Gastrocnemius medialis (tissue), 4 donors: ENCODE measurements around the gene TMEM255B. TPM values are rescaled to one million over a fixed set of nuclear protein-coding genes. Genes with fewer than 3 reads are reported as not detected.
A peak's percentile ranks its signal among the peaks of the same experiment; 100 is the strongest.
"Not testable (repeated sequence)": the region's sequence is repeated elsewhere in the genome, so short reads cannot be mapped to it uniquely, and the experiment has no call there.

Source experiments
- ATAC-seq, 2 donors: fragments of 150-250 bp; one replicate each; pipeline ENCODE4 v1.9.1; 2016
- DNase-seq, 2 donors: peaks; one replicate each; pipeline ENCODE4 v3.0.0-alpha.2; 2019
- H3K27ac ChIP-seq, 4 donors: fragments of 200-600 bp; sonication (generic); 1 replicate in 1 of 4; 2 replicates in 3 of 4; pipeline ENCODE4 v1.5.1; 2016 to 2018; ENCODE audit warnings: mild to moderate bottlenecking in 2 of 4, moderate library complexity in 1 of 4
- H3K27me3 ChIP-seq, 3 donors: fragments of 200-600 bp; sonication (generic) in 2 of 3; 1 replicate in 1 of 3; 2 replicates in 2 of 3; pipeline versions ENCODE4 v1.5.1 to v1.6.0; 2016 to 2019; ENCODE audit warnings: mild to moderate bottlenecking in 1 of 3, moderate library complexity in 1 of 3
- H3K36me3 ChIP-seq, 2 donors: fragments of 200-600 bp; sonication (generic) in 1 of 2; one replicate each; pipeline ENCODE4 v1.5.1; 2017 to 2018
- H3K4me1 ChIP-seq, 2 donors: fragments of 200-600 bp; sonication (generic) in 1 of 2; one replicate each; pipeline ENCODE4 v1.5.1; 2016 to 2017; ENCODE audit warnings: mild to moderate bottlenecking in 2 of 2
- H3K4me3 ChIP-seq, 4 donors: fragments of 200-600 bp; sonication (generic) in 3 of 4; 1 replicate in 1 of 4; 2 replicates in 3 of 4; pipeline ENCODE4 v1.5.1; 2016 to 2019; ENCODE audit warnings: mild to moderate bottlenecking in 2 of 4
- H3K9me3 ChIP-seq, 3 donors: fragments of 200-600 bp; sonication (generic) in 2 of 3; 1 replicate in 1 of 3; 2 replicates in 2 of 3; pipeline ENCODE4 v1.5.1; 2016 to 2019
- CTCF ChIP-seq, 5 experiments: fragments of 450-650 bp in 3 of 5; fragments of 200-600 bp in 2 of 5; sonication (generic) in 2 of 5; IDR thresholded peaks in 4 of 5; conservative IDR thresholded peaks in 1 of 5; 1 replicate in 4 of 5; 2 replicates in 1 of 5; pipeline ENCODE4 v1.5.1; 2016 to 2019; ENCODE audit warnings: antibody characterized with exemption in 5 of 5, mild to moderate bottlenecking in 3 of 5, moderate library complexity in 3 of 5
- POLR2A ChIP-seq, 2 donors: fragments of 450-650 bp; IDR thresholded peaks; one replicate each; pipeline ENCODE4 v1.6.1; 2017; ENCODE audit warnings: antibody characterized with exemption in 2 of 2, mild to moderate bottlenecking in 2 of 2, moderate library complexity in 2 of 2
- in situ Hi-C, 4 donors: fragments of 200-750 bp; cut with MboI; loops; one replicate each; pipeline versions ENCODE4 v1.15.0 to v1.8.0; 2017; ENCODE audit warnings: low sequenced_read_pairs in 4 of 4
- intact Hi-C: fragments of 100-400 bp; cut with DNase I; formaldehyde crosslinking; loops from one replicate; pipeline ENCODE4 v1.15.1; 2023; ENCODE audit warnings: low total_unique reads
- total RNA-seq, 4 donors: library from RNA; depleted of rRNA; stranded (reverse); fragments of >200 nt; gene quantifications; one replicate each; pipeline versions ENCODE4 v1.1.0 to v1.2.3, GENCODE V29; 2016

TMEM255B gene
- total RNA-seq, 4 donors from 2014 or later, result 0.36 to 1.8 (median 0.59) TPM

DNA sequence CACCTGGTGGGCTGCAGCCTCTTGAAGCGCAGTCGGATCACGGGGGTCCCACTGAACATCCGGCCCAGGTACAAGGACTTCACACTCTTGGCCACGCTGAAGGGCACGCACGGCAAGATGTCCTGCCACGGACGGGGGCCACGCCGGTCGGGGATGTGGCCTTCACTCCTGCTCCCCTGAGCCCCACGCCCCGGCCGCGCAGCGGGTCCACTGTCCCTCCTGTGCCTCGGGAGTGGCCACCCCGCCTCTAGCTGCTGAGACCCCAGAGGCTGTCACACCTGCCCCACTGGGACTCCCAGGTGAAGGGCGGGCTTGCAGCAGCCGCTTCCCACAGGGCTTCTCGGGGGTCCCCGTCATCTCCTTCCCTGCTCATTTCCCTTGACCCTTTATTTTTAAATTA lies 73.6 kb downstream of the TMEM255B start:
- TF ChIP-seq POLR2A (IDR thresholded peaks at IDR 0.05) (no peak), CTCF (IDR thresholded peaks at IDR 0.05 in 4 of 5, conservative IDR thresholded peaks at IDR 0.05 in 1 of 5) (no peak)
- H3K4me1 ChIP-seq, result peaks cover 9 to 10% of the 10 kb centered on the region in 2 donors
- DNase-seq (no peak), ATAC-seq (no peak)
- H3K27me3 ChIP-seq, result no peaks in the 10 kb centered on the region
- in situ Hi-C loops (no loop called here), intact Hi-C loops (loop anchor here (10.0 kb wide), 1 partner anchor 302 kb away; the partner anchor contains the start of gene RASA3)
- H3K27ac ChIP-seq, result peak overlapping the region in 3 of 4 donors; percentile 27 to 60 (median 33)
- H3K9me3 ChIP-seq, result no peaks in the 10 kb centered on the region
- peaks cover 0 to 43% of the 10 kb centered on the region in 2 donors for H3K36me3 ChIP-seq
- H3K4me3 ChIP-seq, result no peak overlapping the region

- no peak overlapping the region for H3K4me3 ChIP-seq
- DNase-seq, result no peak
- intact Hi-C loops (loop anchor here (10.0 kb wide), 1 partner anchor 302 kb away; the partner anchor contains the start of gene RASA3), in situ Hi-C loops (no loop called here)
- no peak for ATAC-seq
- no peaks in the 10 kb centered on the region for H3K27me3 ChIP-seq
- peaks cover 0 to 36% of the 10 kb centered on the region in 2 donors for H3K36me3 ChIP-seq
- TF ChIP-seq CTCF (IDR thresholded peaks at IDR 0.05 in 4 of 5, conservative IDR thresholded peaks at IDR 0.05 in 1 of 5) (no peak), POLR2A (IDR thresholded peaks at IDR 0.05) (no peak)
- H3K4me1 ChIP-seq, result peaks cover 14% of the 10 kb centered on the region in 2 donors
- H3K9me3 ChIP-seq, result no peaks in the 10 kb centered on the region
- peak overlapping the region in 1 of 4 donors; percentile 27 for H3K27ac ChIP-seq
Observed at GRCh38 chr13:113833111-113833830, 74.2 kb downstream of the TMEM255B start.

DNA sequence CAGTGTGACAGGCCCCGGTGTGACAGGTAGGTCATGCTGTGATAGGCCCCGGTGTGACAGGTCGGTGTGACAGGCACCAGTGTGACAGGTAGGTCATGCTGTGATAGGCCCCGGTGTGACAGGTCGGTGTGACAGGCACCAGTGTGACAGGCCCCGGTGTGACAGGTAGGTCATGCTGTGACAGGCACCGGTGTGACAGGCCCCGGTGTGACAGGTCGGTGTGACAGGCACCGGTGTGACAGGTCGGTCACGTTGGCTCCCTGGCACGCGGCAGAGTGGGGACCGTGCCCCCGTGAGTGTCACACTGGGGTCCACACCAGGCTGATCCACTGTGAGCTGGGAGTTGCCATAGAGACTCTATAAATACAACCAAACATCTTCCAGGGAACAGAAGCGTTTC lies 75.0 kb downstream of the TMEM255B start:
- ATAC-seq, H3K27me3 ChIP-seq, H3K4me3 ChIP-seq, DNase-seq, H3K27ac ChIP-seq, in situ Hi-C loops, H3K9me3 ChIP-seq: not testable (repeated sequence)
- Histone ChIP-seq H3K36me3 (peaks cover 0 to 32% of the 10 kb centered on the region in 2 donors), H3K4me1 (peaks cover 22% of the 10 kb centered on the region in 2 donors)
- intact Hi-C loops, result loop anchor here (10.0 kb wide), 1 partner anchor 301 kb away; the partner anchor contains the start of gene RASA3

DNA sequence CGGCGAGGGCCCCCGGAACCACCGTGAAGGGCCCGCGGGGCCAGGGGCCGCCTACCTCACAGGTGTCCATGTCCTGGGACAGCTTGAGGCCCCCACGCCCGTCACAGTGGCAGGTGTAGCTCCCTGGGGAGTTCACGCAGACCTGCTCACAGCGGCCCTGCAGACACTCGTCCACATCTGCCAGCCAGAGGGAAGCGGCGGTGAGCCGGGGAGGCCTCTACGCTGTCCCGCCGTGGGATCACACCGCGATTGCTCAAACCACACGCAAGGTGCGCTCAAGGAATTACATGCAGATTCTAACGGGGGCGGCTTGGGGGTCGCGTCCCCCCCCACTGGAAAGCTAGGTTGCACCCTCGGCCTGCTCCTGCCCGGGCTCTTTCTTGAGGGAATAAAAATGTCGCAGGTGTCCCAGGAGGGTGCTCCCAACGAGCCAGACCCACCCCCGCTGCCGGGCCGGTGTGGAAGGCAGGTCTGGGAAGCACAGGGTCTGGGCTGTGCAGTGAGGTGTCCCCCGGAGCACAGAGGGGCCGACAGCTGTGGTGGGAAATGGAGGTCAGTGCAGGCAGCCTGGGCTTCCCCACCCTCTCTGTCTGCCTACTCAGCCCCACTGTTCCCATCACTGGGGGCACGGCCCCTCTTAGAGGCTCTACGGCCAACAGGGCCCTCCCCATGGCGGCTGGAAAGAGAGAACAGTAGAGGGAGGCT lies 75.6 kb downstream of the TMEM255B start:
- no peak overlapping the region for H3K27ac ChIP-seq
- no peaks in the 10 kb centered on the region for H3K9me3 ChIP-seq
- no peak overlapping the region for H3K4me3 ChIP-seq
- ATAC-seq (no peak), DNase-seq (no peak)
- H3K36me3 ChIP-seq, result peaks cover 0 to 32% of the 10 kb centered on the region in 2 donors
- no peaks in the 10 kb centered on the region for H3K27me3 ChIP-seq
- in situ Hi-C loops (no loop called here), intact Hi-C loops (loop anchor here (5.0 to 10.0 kb wide), 2 partner anchors 93 to 300 kb away; partner anchors contain the start of gene RASA3)
- H3K4me1 ChIP-seq, result peaks cover 28% of the 10 kb centered on the region in 2 donors
- TF ChIP-seq POLR2A (IDR thresholded peaks at IDR 0.05) (no peak), CTCF (IDR thresholded peaks at IDR 0.05 in 4 of 5, conservative IDR thresholded peaks at IDR 0.05 in 1 of 5) (no peak)
